Effector CD4-positive, alpha-beta T cell (primary cell): ENCODE data around the gene CTNNAL1.

Experiments used
- DNase-seq: peaks from one replicate; pipeline ENCODE4 v3.0.0-alpha.2; 2020

Gene CTNNAL1

DNA sequence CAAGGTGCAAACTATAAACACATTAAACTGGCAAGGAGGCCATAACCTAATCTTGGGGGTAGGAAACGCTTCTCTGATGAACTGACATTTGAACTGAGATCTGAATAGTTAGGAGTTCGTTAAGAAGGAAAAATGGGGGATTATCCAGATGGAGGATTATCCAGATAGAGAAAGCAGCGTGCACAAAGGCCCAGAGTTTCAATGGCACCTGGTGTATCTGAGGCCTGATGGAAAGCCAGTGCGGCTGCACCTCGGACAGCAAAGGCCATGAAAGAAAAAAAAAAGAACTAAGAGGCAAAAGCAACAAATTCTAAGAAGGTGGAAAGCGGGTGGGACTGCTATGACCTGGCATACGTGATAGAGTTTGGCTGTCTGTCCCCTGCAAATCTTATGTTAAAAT lies 13.0 kb upstream of the CTNNAL1 start:
- DNase-seq, result no peak

DNA sequence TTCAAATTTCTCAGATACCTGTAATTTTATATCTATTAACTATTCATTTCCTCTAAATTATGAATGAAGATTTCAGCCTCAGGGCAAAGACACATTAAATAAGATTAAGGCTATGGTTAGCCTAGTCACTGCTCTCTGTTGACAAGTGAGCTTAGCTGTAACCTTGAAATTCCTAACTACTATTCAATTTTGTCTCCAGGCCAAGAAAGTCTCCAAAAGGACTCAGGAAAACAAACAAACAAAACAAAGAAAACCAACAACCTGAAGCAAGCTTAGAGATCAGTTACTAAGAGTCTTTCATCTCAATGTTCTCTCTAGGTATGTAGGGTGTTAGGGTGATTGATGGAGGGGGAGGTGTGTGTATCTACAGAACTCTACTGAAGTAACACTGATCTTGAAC lies 9.6 kb upstream of the CTNNAL1 start:
- DNase-seq, result no peak

DNA sequence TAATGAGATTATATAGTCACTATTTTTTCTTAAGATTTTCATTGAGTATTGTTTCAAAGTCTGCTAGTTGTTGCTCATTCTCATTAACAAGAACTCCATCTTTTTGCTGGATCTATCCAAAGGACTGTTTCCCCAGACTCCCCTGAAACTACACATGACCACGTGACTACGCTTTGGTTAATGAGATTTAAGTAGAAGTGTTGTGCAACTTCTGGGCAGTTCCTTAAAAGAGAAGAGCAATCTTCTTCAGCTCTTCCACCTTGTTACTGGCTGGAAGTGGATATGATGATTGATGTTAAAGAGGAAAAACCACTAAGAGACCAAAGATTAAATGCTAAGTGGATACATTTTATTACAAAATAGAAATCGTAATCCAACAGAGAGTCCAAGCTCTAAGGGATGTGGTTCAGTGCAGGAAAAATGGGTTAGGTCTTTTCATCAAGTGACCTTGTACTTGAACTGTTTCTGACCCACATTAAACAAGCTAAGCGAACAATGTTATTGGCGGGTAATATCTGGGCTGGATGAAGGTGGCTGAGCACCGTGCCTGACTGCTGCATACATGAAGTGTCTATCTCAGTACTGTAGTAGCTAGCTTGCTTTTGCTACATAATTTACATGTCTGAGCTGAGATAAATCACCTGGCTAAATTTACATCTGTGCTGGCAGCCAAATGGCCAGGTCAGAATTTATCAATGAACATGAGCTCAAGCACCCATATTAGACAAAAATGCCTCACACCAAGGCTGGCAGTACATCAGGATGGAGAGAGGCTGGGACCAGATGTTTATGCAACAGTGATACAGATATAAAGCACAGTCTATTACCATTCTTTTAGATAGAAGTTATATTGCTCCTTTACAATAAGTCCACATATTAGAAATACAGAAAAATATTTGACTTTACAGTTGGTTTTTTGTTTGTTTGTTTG lies 7.5 kb upstream of the CTNNAL1 start:
- no peak for DNase-seq

DNA sequence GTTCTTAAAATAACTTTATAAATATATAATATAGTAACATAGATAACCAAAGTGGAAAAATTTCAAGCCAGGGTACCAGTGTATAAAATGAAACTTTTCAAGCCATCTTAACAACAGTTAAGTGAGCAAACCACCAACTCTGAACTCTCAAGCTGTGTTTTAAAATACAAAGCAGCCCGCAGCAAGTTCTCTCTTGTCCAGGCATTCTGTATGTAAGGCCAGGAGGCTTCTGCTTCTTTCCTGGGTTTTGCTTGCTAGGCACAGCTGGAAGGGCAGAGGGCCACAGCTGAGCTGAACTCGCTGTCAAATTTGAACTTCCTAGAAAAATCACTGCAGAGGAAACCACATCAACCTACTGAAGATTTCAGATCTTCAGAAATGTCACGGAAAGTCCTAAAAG lies 6.8 kb upstream of the CTNNAL1 start:
- no peak for DNase-seq

DNA sequence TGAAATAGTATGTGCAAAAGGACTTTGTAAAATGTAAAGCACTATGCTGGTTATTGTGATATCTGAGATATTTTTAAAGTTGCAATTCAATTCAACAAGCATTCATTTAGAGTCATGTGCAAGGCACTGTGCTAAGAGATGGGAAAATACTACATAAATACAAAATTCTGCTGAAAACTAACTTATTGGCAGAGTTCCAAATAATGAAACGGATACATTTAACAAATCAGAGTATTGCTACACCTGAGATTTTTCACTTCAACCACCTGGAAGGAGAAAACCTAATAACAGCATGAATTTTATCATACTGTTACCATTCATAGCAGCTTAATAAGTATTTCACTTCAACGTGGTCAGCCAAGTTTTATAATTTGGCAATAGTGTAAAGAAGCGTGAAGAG lies 6.1 kb upstream of the CTNNAL1 start:
- DNase-seq, result no peak

DNA sequence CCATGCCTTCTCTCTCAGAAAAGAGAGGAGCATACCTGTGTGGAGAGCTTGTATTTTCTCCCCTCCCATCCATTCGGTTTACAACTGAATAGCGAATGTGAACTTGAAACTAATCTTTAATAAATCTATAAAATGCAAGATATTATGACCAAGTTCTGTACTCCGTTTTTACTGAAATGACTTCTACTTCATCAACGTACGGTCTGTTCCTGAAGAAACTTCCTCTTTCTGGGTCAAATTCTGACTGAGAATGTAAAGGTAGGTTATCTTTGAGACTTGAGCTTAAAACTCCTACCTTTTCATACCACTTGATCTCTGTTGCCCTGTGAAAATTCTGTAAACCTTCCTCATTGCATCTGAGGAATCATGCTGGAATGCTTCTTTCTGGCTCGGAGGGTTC lies 4.2 kb upstream of the CTNNAL1 start:
- no peak for DNase-seq

DNA sequence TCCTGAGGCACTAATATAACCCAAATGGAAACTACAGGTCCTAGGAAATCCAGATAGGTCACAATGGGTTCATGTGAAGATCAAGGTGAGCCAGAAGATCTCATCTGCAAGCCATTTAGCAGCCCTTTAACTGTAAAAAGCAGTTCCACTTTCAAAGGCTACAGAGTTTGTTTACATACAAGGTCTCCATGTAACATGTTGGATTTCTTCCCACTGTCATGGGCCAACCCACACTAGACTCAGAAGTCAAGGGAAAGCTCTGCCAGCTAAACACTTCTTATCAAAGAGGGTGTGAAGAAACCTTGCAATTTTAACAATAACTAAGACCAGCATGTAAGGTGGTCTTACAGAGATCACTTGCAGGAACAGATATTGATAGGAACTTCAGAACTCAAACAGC lies 3.8 kb upstream of the CTNNAL1 start:
- DNase-seq, result no peak

DNA sequence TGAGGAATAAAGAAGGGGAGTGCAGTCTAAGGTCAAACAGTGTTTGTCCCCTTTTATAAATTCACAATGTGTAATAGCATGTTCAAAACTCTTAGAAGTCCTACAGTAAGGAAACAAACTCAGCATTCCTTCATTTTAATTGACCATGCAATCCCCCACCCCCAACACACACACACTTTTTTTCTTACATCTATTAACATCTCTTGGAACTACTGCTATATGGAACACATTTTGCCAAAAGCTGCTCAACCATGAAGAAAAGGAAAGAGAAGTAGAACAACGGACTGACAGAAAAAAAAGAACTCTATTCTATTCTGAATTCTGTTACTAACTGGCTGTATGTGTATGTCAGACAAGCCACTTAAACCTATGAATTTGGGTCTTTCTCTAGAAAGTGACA lies 2.8 kb upstream of the CTNNAL1 start:
- no peak for DNase-seq

DNA sequence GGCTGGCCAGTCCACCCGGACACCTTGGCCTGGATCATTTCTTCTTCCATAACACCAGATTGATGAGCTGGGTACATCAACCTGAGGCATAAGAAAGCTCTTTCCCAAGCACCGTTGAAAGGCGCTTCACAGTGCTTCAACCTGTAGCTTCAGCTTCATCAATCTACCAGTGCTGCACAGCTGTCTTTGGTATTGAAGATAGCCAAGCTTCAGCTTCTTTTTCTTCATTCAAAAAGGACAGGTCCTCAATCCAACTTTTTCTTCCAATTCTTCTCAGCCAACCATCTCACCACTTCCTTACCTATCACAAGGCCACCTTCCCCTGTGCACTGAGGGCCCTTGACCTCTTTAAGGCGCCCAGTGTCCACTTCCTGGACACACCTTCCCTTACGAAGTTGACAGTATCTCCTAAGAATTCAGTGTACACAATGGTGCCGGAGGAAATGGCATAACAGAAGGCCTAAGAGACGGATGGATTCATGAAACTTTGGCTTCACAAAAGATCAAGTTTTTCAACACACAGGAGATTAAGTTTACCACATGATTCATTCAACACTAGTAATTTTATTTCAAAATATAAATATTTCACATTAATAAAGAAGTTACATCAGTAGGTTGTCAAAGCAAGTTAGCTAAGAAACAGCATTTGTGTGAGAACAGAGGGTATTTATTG lies 1.4 kb upstream of the CTNNAL1 start:
- no peak for DNase-seq

DNA sequence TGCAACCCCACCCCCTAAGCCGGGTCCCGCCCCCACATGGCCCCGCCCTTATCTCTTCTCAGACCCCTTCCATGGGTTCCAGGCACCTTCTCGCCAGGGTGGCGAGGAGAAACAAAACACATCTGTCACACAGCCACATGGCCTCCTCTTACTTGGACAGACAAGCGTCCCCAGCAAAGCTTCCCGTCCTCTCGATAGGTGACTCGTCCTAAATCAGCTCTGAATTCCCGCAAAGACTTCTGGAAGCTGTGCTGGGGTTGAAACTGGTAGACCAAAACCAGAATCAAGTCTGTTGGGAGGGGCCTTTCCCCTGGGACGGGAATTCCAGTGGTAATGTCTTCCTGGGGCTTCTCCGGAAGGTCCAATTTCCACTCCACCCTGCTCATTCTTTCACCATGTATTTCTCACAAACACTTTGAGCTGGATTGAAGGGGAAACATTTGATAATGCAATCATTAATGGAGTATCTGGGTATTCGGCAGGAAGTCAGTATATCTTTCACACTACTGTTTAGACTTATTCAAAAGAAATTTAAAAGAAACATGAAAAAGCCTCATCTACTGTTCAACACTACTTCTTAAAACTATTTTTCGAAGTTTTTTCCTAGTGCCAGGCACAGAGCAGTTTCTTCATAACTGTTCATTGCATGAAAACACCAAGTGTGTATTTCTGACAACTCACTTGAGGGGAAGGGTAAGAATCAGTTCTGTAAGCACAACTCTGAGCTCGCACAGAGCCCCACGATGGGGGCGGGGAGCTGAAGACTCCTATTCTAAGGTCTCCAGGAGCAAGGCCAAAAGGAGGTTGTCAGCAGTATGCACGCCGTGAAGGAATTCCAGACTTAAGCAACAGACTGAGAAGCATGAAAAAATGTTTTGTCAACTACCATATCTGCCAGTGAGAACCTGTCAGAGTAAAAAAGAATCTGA lies 644 bp upstream of the CTNNAL1 start:
- DNase-seq, result no peak

DNA sequence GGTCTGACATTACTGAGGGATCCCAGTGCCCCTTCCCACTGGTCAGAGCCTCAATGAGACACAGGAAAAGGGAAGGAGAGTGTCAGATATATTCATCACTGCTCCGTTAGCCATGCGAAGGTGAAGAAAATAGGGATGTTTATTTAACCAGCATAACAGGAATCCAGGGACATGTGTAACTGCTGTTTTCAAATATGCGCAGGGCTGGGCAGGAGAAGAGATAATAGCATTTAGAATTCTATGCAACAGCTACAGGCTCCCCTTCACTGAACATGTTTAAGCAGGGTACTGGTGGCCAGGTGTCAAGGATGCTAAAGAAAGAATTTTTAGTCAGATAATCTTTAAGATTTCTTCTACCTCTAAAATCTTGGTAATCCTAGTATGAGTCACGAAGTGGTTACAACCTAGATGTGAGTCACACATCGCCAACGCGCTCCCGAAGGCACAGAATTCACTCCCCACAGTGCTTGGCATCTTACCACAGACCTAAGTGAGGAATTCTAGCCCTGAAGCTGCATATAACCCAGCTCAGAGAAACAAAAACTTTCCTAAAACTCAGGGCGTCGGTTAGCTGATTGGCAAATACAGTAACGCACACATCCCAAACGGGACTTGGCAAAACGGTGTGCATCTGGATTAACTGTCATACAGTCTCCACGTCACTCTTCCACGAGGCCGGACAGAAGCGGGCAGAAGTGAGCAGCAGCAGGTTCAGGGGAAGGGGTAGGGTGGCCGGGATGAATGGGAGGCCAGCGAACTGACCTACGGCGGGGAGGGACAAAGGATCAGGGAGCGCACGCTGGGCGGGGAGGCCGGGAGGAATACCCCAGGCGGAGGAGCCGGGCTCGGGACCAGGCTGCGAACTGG lies 1.1 kb downstream of the CTNNAL1 start:
- DNase-seq, result peak; percentile 45

DNA sequence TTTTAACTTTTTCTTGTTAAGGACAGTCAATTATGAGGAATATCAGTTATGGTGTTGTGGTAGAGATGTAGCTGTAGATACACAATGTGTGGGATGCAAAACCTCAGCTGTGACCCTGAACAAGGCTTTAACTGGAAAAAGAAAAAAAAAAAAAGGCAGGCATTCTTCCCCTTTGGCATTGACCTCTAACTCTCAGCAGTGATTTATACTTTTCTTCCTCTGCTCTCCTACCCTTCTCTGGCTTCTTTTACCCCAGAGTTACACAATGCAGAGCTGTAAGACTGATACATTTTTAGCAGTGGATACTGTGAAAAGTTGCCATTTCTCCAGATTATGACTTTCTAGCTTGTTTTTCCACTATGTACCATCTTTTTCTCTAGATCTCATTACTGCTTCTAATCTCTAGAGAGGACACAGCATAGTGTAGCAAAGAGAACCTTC lies 2.0 kb downstream of the CTNNAL1 start:
- DNase-seq, result no peak

DNA sequence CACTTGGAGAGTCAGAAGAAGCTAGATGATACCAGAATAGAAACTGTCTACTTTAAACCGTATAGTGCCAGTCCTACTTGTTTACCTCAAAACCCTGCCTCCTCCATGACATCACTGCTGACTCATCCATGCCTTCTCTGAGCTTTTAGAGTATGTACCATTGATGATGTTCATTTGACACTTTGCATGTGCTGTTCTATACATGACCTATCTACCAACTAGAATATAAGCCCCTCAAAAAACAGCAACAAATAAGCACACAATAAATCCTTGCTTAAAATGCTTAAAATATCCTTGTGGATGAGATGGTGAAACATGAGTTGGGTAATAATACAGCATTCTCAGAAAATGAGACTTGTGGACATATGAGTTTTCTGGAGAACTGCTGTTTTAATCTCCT lies 2.6 kb downstream of the CTNNAL1 start:
- peak; percentile 47 for DNase-seq

DNA sequence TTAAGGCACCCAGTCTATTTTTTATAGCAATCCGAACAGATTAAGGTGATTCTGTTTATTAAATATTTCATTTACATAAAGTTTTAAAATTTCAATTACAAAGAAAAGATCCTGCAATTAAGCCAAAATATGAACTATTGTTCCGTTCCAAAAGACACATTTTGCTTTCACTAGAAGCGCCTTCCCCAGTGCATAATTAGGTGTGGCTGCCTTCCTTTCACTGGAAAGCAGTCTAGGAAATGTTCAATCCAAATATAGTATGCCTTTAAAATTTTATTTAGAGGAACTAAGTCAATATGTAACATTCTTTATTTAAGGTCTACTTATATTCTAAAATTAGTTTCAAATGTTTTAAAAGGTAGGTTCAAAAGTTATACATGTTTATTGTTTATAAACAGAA lies 7.6 kb downstream of the CTNNAL1 start:
- DNase-seq, result no peak

DNA sequence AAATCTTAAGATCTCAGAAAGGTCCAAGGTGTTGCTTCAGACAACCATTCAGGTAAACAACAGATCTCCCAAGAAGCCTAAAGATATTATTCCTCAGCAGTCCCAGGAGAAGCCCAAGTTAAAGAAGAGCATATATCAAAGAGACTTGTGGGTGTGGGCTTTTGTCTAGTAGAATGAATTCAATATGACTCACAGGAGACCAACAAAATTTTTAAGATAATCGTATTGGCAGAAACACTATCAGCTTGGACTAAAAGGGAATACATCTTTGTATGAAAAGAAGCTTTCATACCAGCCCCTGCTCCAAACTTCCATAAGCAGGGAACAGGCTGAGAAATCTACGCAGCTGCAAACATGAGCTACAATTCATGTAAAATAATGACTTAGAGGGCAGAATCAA lies 10.2 kb downstream of the CTNNAL1 start:
- no peak for DNase-seq

DNA sequence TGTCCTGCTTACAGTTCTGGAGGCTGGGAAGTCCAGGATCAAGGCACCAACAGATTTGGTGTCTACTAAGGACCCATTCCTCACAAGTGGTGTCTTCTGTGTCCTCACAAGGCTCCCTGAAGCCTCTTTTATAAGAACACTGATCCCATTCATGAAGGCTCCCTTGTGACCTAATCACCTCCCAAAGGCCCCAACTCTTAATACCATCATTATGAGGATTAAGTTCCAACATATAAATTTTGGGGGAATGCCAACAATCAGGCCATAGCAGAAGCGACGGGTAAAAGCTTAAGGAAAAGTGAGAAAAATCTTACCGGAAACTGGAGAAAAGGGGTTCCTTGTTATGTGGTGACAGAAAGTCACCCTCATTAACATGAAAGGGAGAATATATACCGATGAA lies 11.2 kb downstream of the CTNNAL1 start:
- no peak for DNase-seq

DNA sequence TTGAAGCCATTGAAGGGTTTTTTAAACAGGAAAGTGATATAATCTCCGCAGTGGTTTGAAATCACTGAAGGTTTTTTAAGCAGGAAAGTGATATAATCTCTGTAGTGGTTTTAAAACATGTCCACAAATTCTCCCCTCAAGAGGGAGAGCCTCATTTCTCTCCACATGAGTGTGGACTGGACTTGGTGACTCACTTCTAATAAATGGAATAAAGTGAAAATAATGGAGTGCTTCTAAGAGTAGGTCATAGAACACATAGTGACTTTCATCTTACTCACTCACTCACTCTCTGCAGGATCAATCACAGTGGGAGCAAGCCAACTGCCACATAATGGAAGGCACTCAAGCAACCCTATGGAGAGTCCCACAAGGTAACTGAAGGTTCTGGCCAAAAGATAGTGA lies 12.0 kb downstream of the CTNNAL1 start:
- no peak for DNase-seq

DNA sequence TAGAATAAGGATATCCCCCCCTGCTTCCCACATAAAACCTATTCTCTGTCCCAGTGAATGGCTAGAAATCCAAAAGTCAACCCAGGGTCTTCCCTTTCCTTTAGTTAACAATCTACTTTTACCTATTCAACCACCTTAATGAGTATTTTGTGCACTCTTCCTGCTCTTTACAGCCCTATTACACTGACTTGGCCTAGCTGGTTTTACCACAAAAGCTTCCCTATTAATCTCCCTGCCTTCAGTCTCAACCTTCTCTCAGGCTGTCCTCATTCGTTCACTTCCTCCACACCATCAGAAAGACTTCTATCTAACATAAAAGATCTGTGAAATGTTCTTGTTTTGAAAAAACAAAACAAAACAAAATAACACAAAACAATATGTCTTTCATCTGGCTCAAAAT lies 16.2 kb downstream of the CTNNAL1 start:
- no peak for DNase-seq

DNA sequence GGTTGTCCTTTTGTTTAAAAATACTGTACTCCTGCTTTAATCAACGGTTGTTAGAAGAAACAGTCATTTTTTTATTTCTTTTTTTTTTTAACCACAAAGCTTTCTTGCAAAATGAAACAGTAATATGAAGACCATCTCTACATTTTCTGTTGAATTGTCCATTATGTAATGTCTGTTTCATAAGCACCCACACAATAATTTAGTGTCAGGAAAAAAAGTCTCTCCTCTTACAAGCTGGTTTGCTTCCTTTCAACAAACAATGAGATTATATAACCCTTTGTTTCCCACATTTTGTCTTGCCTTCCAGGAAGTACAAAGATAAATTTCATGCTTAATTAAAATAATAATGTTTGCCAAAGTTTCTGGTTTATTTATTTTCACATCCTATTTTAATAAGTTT lies 16.7 kb downstream of the CTNNAL1 start:
- no peak for DNase-seq

DNA sequence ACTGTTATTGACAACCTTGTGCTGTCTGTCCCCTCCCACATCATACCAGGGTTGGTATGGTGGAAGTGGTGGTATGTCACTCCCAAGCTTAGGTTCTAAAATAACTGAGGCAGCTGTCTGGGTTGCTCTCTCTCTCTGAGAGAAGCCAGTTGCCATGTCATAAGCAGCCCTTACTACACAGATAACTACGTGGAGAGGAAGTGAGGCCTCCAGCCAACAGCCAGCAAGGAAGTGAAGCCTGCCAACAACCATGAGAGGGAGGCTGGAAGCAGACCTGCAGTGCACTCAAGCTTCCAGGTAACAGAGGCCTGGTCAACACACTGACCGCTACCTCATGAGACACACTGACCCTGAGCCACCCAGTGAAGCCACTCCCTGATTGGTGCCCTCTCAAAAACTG lies 18.6 kb downstream of the CTNNAL1 start:
- DNase-seq, result no peak

DNA sequence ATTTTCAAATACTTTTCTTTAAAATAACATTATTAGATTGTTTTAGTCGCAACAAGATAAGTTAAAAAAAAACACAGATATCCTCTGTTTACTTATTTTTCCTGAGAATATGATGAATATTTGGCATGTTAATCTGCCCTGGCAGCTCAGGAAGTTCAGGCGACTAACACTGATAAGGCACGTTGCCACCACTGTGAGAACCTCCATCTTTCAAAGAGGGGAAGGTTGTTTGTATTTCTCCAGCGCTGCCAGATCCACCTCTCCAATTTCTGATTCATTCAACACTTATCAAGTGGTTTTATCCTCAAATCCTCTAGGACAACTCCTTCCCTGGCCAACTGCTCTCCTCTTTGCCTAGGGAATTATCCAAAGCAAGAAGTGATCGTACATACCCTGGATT lies 21.8 kb downstream of the CTNNAL1 start:
- no peak for DNase-seq

DNA sequence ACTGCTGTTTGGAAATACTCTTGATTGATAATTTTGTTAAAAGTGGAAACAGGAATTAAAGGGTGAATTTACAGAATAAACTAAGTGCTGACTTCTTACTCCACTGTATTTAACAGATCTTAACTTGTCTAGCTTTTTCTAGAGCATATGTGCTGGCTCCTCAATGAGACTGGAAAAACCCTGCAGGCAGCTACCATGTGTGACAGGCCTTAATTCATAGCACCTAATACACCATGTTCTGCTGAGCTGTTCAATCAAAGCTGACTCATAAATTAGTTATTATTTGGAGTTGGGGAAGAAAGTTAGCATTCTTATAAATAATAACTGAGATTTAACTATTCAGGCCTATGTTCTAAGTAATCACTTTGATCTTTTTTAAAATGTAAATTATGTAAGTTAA lies 29.4 kb downstream of the CTNNAL1 start:
- no peak for DNase-seq
